KOPT-K1 (cell line): ENCODE measurements around the gene WNT11.

Experiments
- H3K27ac ChIP-seq: fragments of 200-600 bp; sonication (generic); 2 replicates; pipeline ENCODE4 v1.5.1; 2016; ENCODE audit warnings: antibody characterized with exemption, mild to moderate bottlenecking, low read depth, low read length; ENCODE audit not compliant: poor library complexity, severe bottlenecking
- H3K36me3 ChIP-seq: fragments of 200-600 bp; sonication (generic); 2 replicates; pipeline ENCODE4 v1.5.1; 2017; ENCODE audit warnings: antibody characterized with exemption, mild to moderate bottlenecking, low read length, moderate library complexity; ENCODE audit not compliant: insufficient read depth
- H3K9me3 ChIP-seq: fragments of 200-600 bp; sonication (generic); 2 replicates; pipeline ENCODE4 v1.5.1; 2017; ENCODE audit warnings: antibody characterized with exemption, low read length, mild to moderate bottlenecking; ENCODE audit not compliant: insufficient read depth, poor library complexity, severe bottlenecking

Gene WNT11

DNA sequence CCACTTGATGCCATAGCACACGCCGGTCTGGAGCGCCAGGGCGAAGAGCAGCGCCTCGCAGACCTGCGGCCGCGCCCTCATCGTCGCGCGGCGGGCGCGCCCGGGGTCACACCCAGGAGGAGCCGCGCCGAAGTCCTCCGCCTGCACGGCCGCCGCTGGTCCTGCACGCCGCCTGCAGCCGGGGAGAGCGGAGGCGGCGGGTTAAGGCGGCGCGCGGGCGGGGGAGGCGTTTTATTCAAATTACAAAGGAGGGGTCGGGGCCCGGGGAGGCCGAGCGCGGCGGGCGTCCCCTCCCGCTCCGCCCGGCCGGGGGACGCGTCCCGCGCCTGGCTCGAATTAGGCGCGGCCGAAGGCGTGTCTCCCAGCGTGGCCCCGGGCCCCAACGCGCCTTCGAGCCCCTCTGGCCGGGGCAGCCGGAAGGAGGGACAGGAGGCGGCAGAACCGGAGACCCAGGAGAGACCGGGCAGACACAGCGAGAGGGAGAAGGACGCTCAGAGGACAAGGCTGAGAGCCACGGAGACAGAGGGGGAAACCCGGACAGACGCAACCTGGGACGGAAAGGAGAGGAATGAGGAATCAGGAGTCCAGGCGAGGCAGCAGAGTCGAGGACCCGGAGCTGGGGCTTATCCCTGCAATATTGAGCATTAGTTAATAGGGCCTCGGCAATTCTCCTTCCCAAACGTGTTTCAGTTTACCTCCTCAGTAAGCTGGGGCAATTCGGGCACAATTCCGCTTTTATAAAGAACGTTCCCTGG is at the start of gene WNT11:
TSS of gene WNT11 (minus strand) at position 176 of the 755 bp plus-strand sequence. CDS start at position 81, 95 bp downstream.
- H3K27ac ChIP-seq, result no peak within 1 kb of the TSS
- H3K36me3 ChIP-seq, result no peaks in the 10 kb centered on the region

DNA sequence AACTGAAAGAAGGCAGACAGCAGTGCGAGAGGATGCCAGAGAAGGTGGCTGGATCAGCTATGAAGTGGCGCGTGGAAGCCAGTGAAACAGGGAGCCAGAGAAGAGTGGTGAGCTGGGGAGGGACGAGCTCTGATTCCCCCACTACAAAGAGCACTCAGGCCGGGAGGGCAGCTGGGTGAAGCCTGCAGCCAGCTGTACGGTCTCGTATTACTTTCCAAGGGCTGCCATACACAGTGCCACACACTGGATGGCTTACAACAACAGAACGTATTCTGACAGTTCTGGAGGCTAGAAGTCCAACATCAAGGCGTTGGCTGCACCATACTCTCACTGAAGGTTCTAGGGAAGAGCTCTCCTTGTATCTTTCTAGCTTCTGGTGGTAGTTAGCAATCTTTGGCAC is 47.1 kb upstream of the WNT11 start:
- H3K36me3 ChIP-seq, result no peaks in the 10 kb centered on the region
- H3K27ac ChIP-seq, result no peak overlapping the region
- peaks cover 23% of the 10 kb centered on the region for H3K9me3 ChIP-seq

More for the DNA sequence above, at the start of gene WNT11:
- H3K9me3 ChIP-seq, result no peaks in the 10 kb centered on the region

DNA sequence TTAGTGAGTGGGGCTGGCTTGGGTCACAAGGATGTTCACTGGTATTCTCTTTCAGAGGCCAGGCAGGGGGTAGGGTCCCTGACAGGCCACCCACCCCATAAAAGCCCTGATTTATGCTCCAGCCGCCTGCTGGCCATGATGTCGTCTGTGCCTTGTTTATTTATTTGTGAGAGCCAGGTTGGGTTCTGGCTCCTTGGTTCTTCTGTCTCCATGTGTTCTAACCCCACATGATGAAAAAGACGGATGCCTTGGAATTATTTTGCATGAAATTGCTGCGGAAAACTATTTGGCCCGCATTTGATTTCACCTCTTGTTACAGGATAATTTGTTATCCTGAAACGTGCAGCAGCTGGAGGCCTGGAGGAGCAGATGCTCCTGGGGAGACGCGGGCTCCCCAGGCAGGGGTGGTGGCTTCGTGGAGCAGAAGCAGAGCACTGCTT is 46.3 kb upstream of the WNT11 start:
- Histone ChIP-seq H3K36me3 (no peaks in the 10 kb centered on the region), H3K9me3 (peaks cover 23% of the 10 kb centered on the region), H3K27ac (no peak overlapping the region)

DNA sequence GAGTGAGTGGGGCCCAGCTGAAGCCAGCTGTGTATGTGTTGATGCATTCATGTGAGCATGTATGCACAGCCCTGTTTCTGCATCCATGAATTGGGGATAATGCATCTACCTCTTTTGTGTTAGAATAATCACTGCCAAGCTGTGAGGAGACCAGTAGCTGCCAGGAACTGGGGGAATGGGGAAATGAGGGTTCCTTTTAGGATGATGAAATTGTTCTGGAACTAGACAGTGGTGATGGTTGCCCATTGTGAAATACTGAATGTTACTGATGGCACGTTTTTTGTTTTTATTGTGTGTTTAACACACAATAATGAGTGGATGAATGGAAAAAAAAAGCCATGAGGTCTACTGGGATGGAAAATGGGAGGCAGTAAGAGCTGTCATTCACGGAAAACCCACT is 45.3 kb upstream of the WNT11 start:
- H3K9me3 ChIP-seq, result peaks cover 23% of the 10 kb centered on the region
- no peaks in the 10 kb centered on the region for H3K36me3 ChIP-seq
- no peak overlapping the region for H3K27ac ChIP-seq

DNA sequence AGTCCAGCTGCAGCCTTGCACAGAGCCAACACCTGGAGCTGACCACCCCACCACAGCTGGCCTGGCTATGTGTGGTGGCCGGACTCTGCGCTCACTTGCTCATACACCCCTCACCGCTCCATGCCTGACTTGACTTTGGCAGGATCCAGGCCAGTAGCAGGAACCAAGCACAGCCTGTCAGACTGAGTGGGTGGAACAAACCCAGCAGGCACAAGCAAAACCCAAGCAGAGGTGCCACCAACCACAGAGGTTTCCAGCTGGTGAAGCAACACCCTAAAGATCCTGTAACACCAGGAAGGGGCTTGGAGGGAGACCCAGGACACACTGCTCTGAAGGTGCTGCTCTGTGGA is 44.9 kb upstream of the WNT11 start:
- no peak overlapping the region for H3K27ac ChIP-seq
- no peaks in the 10 kb centered on the region for H3K36me3 ChIP-seq
- peaks cover 23% of the 10 kb centered on the region for H3K9me3 ChIP-seq

DNA sequence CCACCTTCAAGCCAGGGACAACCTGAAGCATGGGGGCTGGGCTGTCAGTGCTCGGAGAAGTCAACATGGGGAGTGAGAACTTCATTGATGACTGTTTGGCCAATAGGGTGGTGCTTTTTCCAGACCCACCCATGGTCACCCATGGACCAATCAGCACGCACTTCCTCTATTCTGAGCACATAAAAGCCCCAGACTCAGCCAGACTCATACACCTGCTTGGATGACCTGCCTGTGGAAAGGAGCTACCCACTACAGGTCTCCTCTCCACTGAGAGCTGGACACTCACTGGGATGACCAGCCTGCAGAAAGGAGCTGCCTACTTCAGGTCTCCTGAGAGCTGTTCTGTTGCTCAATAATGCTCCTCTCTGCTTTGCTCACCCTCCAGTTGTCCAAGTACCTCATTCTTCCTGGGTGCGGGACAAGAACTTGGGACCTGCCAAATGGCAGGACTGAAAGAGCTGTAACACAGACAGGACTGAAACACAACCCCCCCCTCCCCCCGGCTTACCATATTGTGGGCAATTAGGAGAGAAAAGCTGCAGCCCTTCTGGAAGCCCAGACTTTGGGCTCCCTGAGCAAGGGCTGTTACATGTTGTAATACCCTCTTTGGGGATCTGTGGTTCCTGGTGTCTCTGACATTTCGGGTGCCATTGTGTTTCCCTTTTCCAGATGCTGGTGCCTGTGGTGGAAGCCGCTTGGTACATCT is 44.4 kb upstream of the WNT11 start:
- Histone ChIP-seq H3K36me3 (no peaks in the 10 kb centered on the region), H3K27ac (no peak overlapping the region), H3K9me3 (peaks cover 23% of the 10 kb centered on the region)

DNA sequence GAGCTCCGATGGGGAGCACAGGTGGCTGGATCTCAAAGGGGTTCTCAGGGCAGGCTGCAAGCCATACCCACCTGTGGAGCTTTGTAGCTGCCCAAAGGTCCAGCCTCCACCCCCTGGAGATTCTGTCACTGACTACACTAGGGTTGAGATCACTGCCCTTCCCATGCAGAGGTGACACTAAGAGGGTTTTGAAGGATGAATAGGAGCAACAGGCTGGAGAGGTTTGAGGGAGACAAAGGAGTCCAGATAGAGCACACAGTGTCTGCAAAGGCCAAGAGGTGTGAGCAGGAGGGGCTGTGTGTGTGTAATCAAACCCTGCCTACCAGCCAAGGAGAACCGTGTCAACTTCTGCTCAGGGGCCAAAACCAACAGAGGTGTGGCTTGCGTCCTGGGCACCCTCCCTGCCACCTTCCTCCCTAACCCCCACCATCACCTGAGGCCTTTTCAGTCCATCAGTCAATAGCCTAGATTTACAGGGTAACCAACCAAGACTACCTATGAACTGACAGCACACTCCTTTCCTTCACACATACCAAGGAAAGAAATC is 43.0 kb upstream of the WNT11 start:
- peaks cover 23% of the 10 kb centered on the region for H3K9me3 ChIP-seq
- H3K36me3 ChIP-seq, result no peaks in the 10 kb centered on the region

DNA sequence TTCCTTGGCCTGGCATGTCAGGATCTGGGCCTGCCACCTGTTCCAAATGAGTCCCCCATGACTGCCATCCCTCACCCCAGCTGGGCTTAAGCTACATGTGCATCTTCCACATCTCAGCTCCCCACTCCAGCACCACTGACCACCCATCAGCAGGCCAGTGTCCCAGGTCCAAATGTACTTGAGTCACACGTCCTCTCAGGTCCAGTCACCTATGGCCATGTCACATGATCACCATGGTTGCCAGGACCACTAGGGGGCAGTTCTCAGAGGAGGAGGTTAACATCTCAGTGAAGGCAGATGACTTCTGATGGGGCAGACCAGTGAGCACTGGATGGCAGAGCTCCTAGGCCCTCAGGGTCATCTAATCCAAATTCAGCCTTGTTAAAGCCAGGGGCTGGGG is 41.9 kb upstream of the WNT11 start:
- no peak overlapping the region for H3K27ac ChIP-seq
- no peaks in the 10 kb centered on the region for H3K36me3 ChIP-seq
- peaks cover 23% of the 10 kb centered on the region for H3K9me3 ChIP-seq

More for the DNA sequence above, 43.0 kb upstream of the WNT11 start:
- H3K27ac ChIP-seq, result no peak overlapping the region

DNA sequence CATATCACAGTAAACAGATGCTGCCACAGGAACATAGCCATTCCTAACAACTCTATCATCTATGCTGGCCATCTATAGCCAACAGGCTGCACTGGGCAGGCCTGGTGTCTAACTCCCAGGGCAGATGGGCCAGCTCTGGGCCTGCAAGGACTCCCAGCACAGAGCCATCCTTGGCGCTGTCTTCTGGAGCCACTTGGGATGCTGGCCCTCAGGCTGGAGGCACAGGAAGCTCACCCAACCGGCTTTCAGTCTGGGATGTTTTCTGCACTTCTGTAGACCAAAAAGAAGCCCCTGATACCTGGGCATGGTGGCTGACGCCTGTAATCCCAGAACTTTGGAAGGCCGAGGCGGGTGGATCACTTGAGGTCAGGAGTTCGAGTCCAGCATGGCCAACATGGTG is 40.8 kb upstream of the WNT11 start:
- Histone ChIP-seq H3K9me3 (peaks cover 23% of the 10 kb centered on the region), H3K27ac (no peak overlapping the region), H3K36me3 (no peaks in the 10 kb centered on the region)

DNA sequence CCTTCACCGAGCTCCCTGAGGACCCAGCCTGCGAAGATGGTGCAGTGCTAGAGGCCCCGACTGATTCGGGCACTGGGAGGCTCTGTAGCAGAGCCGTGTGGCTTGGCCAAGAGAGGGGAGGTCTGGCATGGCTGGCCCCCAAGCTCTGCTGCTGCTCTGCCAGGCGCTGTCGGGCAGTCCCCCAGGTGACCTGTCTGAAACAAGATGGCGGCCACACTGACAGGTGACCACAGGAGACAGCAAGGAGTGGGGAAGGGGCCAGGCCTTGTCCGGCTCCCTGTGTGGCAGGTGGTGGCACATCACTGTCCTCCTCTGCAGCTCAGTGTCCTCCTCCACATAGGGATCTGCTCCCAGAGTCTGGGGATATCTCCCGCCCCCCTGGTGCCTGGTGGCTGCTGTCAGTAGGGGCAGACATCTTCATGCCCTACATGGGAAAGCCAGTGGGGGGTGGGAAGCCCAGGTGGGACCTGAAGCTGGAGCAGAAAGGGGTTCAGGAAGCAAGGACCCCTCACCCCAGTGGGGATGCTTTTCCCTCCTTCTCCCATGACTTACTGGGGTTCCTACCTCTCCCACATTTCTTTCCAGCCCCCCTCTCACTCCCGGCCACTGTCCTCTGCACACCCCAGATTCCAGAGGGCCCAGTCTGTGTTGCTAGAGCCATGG is 40.1 kb upstream of the WNT11 start:
- no peak overlapping the region for H3K27ac ChIP-seq
- no peaks in the 10 kb centered on the region for H3K36me3 ChIP-seq

DNA sequence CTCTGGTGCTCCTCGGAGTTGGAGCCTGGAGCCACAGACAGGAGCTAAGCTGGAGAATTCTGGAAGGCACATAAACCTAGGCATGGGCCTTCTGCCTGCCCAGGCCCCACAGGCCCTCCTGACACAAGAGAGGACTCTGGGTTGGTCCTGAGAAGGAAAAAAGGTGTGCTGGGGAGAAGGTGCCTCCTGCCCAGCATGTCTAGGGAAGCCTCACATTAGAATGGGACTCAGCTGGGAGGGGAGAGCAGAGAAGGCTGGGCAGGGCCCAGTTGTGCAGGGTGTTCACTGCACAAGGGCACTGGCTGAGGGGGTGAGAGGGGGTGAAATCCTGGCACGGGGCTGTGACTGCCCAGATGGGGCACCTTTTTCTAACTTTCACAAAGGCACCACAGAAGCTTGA is 39.4 kb upstream of the WNT11 start:
- Histone ChIP-seq H3K36me3 (no peaks in the 10 kb centered on the region), H3K27ac (no peak overlapping the region), H3K9me3 (peaks cover 11% of the 10 kb centered on the region)

More for the DNA sequence above, 40.1 kb upstream of the WNT11 start:
- peaks cover 18% of the 10 kb centered on the region for H3K9me3 ChIP-seq

DNA sequence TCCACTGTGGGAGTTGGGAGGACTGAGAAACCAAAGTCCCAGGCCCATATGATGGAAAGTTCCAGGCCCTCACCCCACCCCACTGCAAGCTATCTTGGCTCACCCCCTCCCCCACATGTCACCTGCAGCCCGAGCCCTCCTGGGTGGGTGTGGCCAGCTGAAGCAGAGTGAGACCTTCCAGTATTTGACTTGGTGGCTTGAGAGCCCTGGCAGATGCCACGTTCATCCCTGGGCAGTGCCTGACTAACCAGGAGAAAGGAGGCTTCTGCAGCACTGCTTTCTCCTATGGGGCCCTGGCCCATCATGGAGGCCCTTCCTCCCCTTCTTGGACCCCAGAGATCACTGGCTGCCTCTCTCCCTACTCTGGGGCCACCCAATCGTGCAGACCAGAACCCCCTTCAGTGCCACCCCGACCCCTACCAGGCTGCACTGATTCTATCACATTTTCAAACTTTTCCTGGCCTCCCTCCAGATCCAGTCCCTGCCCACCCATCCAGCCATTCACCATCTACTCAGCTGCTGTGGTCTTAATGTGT is 38.1 kb upstream of the WNT11 start:
- Histone ChIP-seq H3K9me3 (no peaks in the 10 kb centered on the region), H3K27ac (no peak overlapping the region), H3K36me3 (no peaks in the 10 kb centered on the region)

DNA sequence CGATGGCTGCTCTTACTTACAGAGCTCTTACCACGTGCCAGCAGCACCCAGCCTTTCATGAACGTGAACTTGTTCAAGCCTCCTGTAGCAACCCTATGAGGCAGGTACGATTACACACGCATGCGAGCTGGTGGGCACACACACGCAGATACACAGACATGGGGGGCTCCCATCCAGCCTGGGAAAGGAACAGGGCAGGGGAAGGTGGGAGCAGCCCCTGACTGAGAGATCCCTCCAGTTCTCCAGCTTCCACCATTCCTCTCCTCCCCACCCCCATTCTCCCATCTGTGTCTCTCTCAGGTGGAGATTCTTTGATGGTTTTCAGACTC is 37.6 kb upstream of the WNT11 start:
- Histone ChIP-seq H3K36me3 (no peaks in the 10 kb centered on the region), H3K9me3 (no peaks in the 10 kb centered on the region), H3K27ac (no peak overlapping the region)

DNA sequence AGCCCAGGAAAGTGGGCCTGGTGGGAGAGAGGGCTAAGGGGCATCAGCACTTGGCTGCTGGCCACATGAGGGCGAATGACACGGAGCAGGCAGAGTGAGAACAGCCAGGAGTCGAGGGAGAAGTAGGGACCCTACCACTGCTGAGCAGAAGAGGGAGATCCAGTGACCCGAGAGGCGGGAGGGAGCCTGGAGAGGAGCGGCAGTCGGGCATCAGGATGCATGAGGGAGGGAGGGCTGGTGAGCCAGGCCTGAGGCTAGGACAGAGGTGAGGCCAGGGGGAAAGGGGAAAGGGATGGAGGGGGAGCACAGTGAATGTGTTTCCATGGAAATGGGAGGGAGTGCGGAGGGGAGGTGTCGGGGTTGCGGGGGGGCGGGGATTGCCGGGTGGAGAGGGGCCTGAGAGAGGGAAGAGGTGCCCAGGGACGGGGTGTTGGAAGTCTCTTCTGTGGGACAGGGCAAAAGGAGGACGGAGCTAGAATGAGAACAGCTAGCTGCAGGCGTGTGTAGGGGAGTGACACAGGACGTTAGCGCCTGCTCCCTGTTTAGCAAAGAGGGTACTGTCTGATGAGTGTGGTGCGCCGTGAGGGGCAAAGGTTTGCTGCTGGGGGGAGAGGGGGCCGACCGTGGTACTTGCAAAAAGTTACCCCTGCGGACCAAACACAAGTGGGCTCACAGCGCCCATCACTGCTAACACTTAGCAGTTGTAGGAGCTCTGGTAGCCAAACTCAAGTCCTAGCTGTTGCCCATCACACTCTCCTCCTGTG is 37.1 kb upstream of the WNT11 start:
- H3K36me3 ChIP-seq, result no peaks in the 10 kb centered on the region
- H3K27ac ChIP-seq, result no peak overlapping the region
- H3K9me3 ChIP-seq, result no peaks in the 10 kb centered on the region
